Dedifferentiated amniotic fluid mesenchymal stem cell (primary cell): ENCODE results near the gene LRRC8E.
"Not testable (repeated sequence)": the region's sequence is repeated elsewhere in the genome, so short reads cannot be mapped to it uniquely, and the experiment has no call there.

Experiments used
- DNase-seq: peaks from one replicate; pipeline ENCODE4 v3.0.0-alpha.2; 2016; ENCODE audit errors: extremely low spot score

LRRC8E gene

DNA sequence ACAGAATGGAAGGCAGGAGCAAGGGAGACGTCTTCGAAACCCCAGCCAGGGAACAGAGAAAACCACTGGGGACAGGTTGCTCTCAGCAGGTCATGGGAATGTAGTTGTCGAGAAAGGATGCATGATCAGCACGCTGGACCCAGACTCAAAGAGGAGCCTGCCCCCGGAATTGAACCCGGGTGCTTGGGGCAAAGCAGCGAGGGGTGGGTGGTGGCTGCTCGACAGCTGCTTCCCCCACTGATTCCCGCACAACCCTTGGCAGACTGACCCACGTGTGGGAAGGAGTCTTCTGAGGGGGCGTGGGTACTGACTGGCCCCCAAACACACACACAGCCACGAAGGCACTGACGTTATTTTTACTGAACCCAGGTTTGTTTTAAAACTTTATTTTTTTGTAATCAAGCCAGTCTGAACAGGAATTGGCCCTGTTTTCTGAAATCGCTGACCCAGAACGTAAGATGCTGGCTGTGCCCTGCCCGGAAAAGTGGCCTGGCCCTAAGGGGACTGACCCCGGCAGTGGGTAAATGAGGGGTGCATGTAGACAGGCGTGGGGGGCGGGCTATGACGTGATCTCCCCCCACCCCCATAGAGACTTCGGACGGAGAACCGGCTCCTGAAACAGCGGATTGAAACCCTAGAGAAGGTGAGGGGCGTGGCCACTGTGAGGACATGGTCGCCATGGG is 32.7 kb upstream of the LRRC8E start:
- DNase-seq, result no peak

- DNase-seq, result no peak
Observed at GRCh38 chr19:7856109-7856591, 32.2 kb upstream of the LRRC8E start.

- DNase-seq, result no peak
Observed at GRCh38 chr19:7856679-7857663, 31.3 kb upstream of the LRRC8E start.

DNA sequence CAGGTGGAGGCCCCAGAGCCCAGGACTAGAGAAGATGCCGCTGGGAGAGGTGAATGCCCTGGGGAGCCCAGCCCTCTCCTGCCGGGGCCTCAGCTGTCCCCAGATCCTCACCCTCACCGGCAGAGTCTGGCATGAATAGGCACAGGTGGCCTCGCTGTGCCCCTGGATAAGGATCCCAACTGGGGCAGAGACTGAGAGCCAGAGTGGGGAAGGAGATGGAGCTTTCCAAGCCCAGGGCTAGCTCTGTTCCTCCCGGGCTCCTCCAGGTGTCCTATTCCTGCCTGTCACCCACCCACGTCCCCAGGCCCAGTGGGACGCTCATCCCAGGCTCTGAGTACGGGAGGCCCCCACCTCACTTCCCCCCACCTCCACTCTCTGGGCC is 30.6 kb upstream of the LRRC8E start:
- DNase-seq, result no peak

DNA sequence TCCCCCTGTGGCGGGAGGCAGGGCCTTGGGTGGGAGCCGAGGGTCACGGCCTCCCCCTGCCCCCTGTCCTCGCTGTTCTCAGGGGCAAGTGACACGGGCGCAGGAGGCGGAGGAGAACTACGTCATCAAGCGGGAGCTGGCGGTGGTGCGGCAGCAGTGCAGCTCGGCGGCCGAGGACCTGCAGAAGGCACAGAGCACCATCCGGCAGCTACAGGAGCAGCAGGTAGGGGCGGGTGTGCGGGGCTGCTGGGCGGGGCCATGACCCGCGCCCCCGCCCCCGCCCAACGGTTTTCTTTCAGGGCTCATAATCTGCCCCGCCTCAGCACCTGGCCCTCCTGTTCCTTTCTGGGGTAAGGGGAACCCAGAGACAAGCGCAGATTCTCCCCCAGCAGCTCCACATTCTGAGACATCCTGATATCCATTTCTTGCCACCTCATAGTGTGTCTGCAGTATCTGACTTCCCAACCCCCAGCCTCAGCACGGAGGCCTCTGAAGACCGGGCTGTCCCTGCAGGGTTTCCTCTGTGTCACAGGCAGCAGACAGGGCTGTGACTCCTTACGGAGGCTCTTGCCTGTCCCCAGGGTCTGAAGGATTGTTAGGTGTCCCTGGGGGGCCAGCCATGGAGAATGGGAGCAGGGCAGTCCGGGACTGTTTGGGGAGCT is 30.1 kb upstream of the LRRC8E start:
- no peak for DNase-seq

DNA sequence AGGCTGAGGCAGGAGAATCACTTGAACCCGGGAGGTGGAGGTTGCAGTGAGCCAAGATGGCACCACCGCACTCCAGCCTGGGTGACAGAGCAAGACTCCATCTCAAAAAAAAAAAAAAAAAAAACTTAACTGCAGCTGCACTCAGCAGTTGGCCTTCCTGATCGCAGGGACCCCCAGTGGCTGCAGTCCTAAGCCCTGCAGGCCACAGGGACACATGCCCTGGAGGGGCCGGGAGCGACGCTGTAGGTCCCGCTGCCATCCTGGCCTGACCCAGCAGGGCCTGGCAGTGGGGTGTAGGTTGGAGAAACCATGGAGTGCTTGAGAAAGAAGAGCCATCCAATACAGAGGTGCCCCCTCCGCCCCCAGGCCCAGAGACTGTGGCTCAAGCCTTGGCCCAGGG is 29.2 kb upstream of the LRRC8E start:
- not testable (repeated sequence) for DNase-seq

DNA sequence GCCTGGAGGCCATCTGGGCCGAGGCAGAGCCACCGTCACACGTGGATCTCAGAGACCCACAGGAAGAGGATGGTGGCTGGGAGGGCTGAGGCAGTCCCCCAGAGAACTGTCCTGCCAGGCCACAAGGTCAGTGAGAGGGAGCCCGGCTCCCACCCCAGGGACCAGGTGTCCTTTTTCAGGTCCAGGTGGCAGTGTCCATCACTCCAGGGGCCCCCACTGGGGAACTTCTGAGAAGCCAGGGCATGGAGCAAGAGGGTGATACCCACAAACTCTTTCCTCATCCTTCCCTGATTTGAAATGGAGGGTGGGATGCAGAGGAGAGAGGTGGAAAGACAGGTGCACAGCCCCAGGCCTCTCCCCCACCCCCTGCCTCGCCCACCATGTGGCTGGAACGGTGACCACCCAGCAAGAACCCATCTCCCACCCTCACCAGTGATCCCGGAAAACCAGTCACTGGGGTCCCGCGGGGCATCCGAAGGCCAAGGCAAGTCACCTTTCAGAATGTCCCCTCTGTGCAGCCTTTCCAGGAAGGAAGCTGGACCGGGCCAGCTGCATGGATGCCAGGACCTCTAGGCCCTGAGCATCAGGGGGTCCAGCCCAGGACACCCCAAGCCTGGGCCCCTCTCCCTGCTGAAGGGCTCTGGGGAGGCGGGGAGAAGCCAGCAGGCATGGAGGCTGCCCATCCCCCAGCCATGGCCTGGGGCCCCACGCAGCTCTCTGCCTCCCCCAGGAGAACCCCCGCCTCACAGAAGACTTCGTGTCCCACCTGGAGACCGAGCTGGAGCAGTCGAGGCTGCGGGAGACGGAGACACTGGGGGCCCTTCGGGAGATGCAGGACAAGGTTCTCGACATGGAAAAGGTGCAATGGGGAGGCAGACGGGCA is 28.2 kb upstream of the LRRC8E start:
- no peak for DNase-seq

- no peak for DNase-seq
Observed at GRCh38 chr19:7860714-7861618, 27.3 kb upstream of the LRRC8E start.

DNA sequence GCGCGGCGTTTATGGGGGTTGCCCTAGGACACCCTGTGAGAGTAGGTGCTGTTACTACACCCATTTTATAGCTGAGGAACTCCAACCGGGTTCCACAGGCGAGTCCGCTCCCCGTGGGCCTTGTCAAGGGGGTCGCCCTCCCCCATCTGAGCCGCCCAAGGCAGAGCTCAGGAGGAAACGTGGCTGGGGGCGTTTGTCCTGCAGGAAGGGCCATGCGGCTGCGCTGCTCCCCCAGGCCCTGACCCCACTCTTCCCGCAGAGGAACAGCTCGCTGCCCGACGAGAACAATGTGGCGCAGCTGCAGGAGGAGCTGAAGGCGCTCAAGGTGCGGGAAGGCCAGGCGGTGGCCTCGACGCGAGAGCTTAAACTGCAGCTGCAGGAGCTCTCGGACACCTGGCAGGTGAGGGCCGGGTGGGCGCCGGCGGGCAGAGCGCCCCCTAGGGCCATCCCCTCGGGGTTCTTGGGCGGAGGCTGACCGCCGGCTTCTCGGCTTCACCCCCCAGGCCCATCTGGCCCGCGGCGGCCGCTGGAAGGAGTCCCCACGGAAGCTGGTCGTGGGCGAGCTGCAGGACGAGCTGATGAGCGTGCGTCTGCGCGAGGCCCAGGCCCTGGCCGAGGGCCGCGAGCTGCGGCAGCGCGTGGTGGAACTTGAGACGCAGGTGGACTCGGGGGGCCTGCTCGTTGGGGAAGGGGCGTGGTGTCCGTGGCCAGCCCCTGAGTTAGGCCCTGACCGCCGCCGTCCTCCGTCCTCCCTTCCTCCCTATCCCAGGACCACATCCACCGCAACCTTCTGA is 26.5 kb upstream of the LRRC8E start:
- DNase-seq, result no peak

GRCh38 chr19:7862413-7862951 is 25.8 kb upstream of the LRRC8E start:
- DNase-seq, result no peak

GRCh38 chr19:7863157-7863970 is 24.9 kb upstream of the LRRC8E start:
- DNase-seq, result no peak

- no peak for DNase-seq
Observed at GRCh38 chr19:7863971-7864689, 24.2 kb upstream of the LRRC8E start.

DNA sequence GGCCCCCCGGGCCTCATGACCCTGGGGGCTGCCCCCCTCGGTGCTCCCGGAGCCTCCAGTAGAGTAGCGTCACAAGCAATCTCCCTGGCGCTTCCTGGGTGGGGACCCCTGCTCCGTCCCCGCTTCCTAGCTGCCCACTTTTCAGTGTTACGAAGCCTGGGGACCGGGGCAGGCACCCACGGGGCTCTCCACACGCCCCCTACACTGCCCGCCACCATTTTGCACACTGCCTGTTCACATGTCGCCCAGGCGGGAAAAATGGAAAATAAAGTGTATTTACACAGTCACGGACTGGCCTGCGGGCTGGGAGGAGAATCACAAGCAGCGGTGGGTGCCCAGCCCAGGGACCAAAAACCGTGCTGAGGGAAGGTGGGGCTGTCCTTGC is 23.6 kb upstream of the LRRC8E start:
- DNase-seq, result no peak

- no peak for DNase-seq
Observed at GRCh38 chr19:7865262-7865911, 22.9 kb upstream of the LRRC8E start.

GRCh38 chr19:7866399-7867091 is 21.8 kb upstream of the LRRC8E start:
- DNase-seq, result no peak

GRCh38 chr19:7867092-7867844 is 21.0 kb upstream of the LRRC8E start:
- no peak for DNase-seq
